Right kidney (tissue), 1 donor: ENCODE data around the gene CENPA.

Experiments
- DNase-seq: peaks from one replicate; pipeline ENCODE4 v3.0.0-alpha.2; 2016

The CENPA gene

GRCh38 chr2:26840937-26841610 lies 55.2 kb downstream of the CENPA start:
- DNase-seq, result no peak

GRCh38 chr2:26843041-26843440 lies 57.2 kb downstream of the CENPA start:
- DNase-seq, result no peak
